GM12892 (cell line): ENCODE measurements around the gene FXYD3.

Source experiments
- POLR2A ChIP-seq: IDR thresholded peaks from 2 replicates; pipeline ENCODE4 v1.6.1; 2011; ENCODE audit warnings: low read depth, low read length, control low read depth
- POLR2AphosphoS5 ChIP-seq: IDR thresholded peaks from 2 replicates; pipeline ENCODE4 v1.6.1; 2011; ENCODE audit warnings: low read depth, low read length, control low read depth
- TAF1 ChIP-seq: IDR thresholded peaks from 2 replicates; pipeline ENCODE4 v1.6.1; 2011; ENCODE audit warnings: low read depth, mild to moderate bottlenecking, control low read depth, low read length, borderline replicate concordance

GRCh38 chr19:35088131-35088913 lies 27.3 kb upstream of the FXYD3 start:
- TF ChIP-seq POLR2A, result no peak
- TF ChIP-seq TAF1, result no peak
- TF ChIP-seq POLR2AphosphoS5, result no peak
